Ishikawa (cell line): ENCODE measurements around the gene IRAK4.

ENCODE experiments used
- CEBPB ChIP-seq: IDR thresholded peaks from 2 replicates; pipeline ENCODE4 v1.6.1; 2012
- CREB1 ChIP-seq: IDR thresholded peaks from 2 replicates; pipeline ENCODE4 v1.6.1; 2012; ENCODE audit warnings: low read depth
- EGR1 ChIP-seq: IDR thresholded peaks from 2 replicates; pipeline ENCODE4 v1.6.1; 2012
- EP300 ChIP-seq: IDR thresholded peaks from 2 replicates; pipeline ENCODE4 v1.6.1; 2012; ENCODE audit warnings: borderline replicate concordance
- NFIC ChIP-seq: IDR thresholded peaks from 2 replicates; pipeline ENCODE4 v1.6.1; 2012
- RAD21 ChIP-seq: IDR thresholded peaks from 2 replicates; pipeline ENCODE4 v1.6.1; 2012; ENCODE audit warnings: low read depth
- TAF1 ChIP-seq: IDR thresholded peaks from 2 replicates; pipeline ENCODE4 v1.6.1; 2012; ENCODE audit warnings: low read depth, mild to moderate bottlenecking
- TCF12 ChIP-seq: IDR thresholded peaks from 2 replicates; pipeline ENCODE4 v1.6.1; 2012; ENCODE audit warnings: low read depth
- TEAD4 ChIP-seq: IDR thresholded peaks from 2 replicates; pipeline ENCODE4 v1.6.1; 2012
- YY1 ChIP-seq: IDR thresholded peaks from 2 replicates; pipeline ENCODE4 v1.6.1; 2012; ENCODE audit warnings: low read depth
- TF ChIP-seq, protein P1 (sequence below): IDR thresholded peaks from 2 replicates; pipeline ENCODE4 v1.6.1; 2012; ENCODE audit warnings: low read depth, mild to moderate bottlenecking
- TF ChIP-seq, protein P2 (sequence below): IDR thresholded peaks from 2 replicates; pipeline ENCODE4 v1.6.1; 2012
- TF ChIP-seq, protein P3 (sequence below): IDR thresholded peaks from 2 replicates; pipeline ENCODE4 v1.6.1; 2012

DNA sequence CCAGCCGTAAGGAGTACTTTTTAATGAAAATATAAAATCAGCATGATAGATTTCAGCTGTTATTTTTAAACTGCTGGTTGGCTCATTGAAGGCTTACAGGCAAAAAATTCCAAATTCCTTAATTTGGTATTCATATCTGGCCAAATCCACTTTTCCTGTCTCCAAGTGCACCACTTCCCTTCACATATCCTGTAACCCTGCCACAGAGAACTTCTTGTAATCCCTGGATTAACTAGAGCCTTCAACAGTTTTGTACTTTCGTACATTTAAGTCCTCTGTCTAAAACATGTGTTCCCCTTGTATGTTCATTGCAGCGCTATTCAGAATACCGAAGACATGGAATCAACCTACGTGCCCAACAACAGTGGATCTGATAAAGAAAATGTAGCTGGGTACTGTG lies 9.7 kb upstream of the IRAK4 start:
- TF ChIP-seq RAD21 (no peak), EP300 (no peak), NFIC (no peak), TEAD4 (no peak), EGR1 (no peak), TAF1 (no peak), CREB1 (no peak), TCF12 (no peak), CEBPB (no peak), YY1 (no peak)
- TF ChIP-seq, protein P1, sequence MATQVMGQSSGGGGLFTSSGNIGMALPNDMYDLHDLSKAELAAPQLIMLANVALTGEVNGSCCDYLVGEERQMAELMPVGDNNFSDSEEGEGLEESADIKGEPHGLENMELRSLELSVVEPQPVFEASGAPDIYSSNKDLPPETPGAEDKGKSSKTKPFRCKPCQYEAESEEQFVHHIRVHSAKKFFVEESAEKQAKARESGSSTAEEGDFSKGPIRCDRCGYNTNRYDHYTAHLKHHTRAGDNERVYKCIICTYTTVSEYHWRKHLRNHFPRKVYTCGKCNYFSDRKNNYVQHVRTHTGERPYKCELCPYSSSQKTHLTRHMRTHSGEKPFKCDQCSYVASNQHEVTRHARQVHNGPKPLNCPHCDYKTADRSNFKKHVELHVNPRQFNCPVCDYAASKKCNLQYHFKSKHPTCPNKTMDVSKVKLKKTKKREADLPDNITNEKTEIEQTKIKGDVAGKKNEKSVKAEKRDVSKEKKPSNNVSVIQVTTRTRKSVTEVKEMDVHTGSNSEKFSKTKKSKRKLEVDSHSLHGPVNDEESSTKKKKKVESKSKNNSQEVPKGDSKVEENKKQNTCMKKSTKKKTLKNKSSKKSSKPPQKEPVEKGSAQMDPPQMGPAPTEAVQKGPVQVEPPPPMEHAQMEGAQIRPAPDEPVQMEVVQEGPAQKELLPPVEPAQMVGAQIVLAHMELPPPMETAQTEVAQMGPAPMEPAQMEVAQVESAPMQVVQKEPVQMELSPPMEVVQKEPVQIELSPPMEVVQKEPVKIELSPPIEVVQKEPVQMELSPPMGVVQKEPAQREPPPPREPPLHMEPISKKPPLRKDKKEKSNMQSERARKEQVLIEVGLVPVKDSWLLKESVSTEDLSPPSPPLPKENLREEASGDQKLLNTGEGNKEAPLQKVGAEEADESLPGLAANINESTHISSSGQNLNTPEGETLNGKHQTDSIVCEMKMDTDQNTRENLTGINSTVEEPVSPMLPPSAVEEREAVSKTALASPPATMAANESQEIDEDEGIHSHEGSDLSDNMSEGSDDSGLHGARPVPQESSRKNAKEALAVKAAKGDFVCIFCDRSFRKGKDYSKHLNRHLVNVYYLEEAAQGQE: no peak
- TF ChIP-seq, protein P2, sequence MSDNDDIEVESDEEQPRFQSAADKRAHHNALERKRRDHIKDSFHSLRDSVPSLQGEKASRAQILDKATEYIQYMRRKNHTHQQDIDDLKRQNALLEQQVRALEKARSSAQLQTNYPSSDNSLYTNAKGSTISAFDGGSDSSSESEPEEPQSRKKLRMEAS: no peak
- TF ChIP-seq, protein P3, sequence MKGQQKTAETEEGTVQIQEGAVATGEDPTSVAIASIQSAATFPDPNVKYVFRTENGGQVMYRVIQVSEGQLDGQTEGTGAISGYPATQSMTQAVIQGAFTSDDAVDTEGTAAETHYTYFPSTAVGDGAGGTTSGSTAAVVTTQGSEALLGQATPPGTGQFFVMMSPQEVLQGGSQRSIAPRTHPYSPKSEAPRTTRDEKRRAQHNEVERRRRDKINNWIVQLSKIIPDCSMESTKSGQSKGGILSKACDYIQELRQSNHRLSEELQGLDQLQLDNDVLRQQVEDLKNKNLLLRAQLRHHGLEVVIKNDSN: no peak
